Measurements from ENCODE around the gene PGBD5. TPM values are rescaled to one million over a fixed set of nuclear protein-coding genes. Genes with fewer than 3 reads are reported as not detected.

The PGBD5 gene
- total and polyA plus RNA-seq, 2 of the 13 experiments (the other 11 are each of a cell fraction or from before 2014, with no cell fraction given): 0.04 to 0.13 TPM

GRCh38 chr1:230285351-230285750 lies 140.8 kb downstream of the PGBD5 start:
- 72% methylated on average over 6 of the region's 7 CpGs for WGBS (ENCODE audit: low lambda C conversion rate)
- 0 out of 5 replicates have a peak, but pooled peaks cover 0 to 1% of the 10 kb centered on the region in 2 experiments for H3K27me3 ChIP-seq (ENCODE audit: control insufficient read depth in 1 of 2, insufficient read depth in 2 of 2, low read length in 2 of 2)
- no peak overlapping the region for H3K27ac ChIP-seq (ENCODE audit: extremely low read length, insufficient read depth, low read length)
- no peaks in the 10 kb centered on the region for H3K79me2 ChIP-seq (ENCODE audit: insufficient read depth, low read length)
- H3K9me3 ChIP-seq (ENCODE audit: low read length): no peaks in the 10 kb centered on the region
- no peak overlapping the region for H3K4me3 ChIP-seq (replicated peaks in 1 of 3; ENCODE audit: insufficient read depth in 1 of 3, low read depth in 2 of 3, low read length in 3 of 3)
- CTCF ChIA-PET (ENCODE audit: low intra/inter-chr PET ratio, low total read pairs): no interaction called here
- H3K36me3 ChIP-seq (replicated peaks in 1 of 2; ENCODE audit: control insufficient read depth in 1 of 2, insufficient read depth in 2 of 2, low read length in 2 of 2): 0 out of 5 replicates have a peak, but pooled peaks cover 0 to 2% of the 10 kb centered on the region in 2 experiments
- TF ChIP-seq NRL (CRISPR knock-in tag; IDR thresholded peaks at IDR 0.05; ENCODE audit: borderline replicate concordance): no peak
- TF ChIP-seq ATF5 (CRISPR knock-in tag; IDR thresholded peaks at IDR 0.05; ENCODE audit: low read depth): no peak
- no peak for TF ChIP-seq FOXK1 (CRISPR knock-in tag; IDR thresholded peaks at IDR 0.05; ENCODE audit: borderline replicate concordance, low read depth)
- no peak for TF ChIP-seq ZNF484 (CRISPR knock-in tag; IDR thresholded peaks at IDR 0.05; ENCODE audit: borderline replicate concordance, low read depth)
- TF ChIP-seq ZNF546 (CRISPR knock-in tag; conservative IDR thresholded peaks at IDR 0.05): no peak
- no peak for TF ChIP-seq SYNCRIP (IDR thresholded peaks at IDR 0.05; ENCODE audit: insufficient read depth, low read depth, low read length)
- no peak for TF ChIP-seq ARID4A (CRISPR knock-in tag; IDR thresholded peaks at IDR 0.05; ENCODE audit: borderline replicate concordance)
- POLR2A ChIA-PET: no interaction called here
- no peak overlapping the region for H3K4me2 ChIP-seq (ENCODE audit: low read depth, low read length)
- in situ Hi-C loops (cut with HindIII; ENCODE audit: extremely low pct_ligation_motif_present, low pct_unique_long_range_greater_than_20kb): no loop called here
- H4K20me1 ChIP-seq (ENCODE audit: insufficient read depth, low read length): no peaks in the 10 kb centered on the region
- intact Hi-C loops (cut with micrococcal nuclease; ENCODE audit: unreplicated experiment): no loop called here
- H2AFZ ChIP-seq (ENCODE audit: low read length): no peak overlapping the region
- FAIRE-seq (no peak), ATAC-seq (no peak), DNase-seq (ENCODE audit: low spot score) (no peak)
- no TSS peak for BruUV-seq (replicated peaks)
- H3K9ac ChIP-seq (ENCODE audit: insufficient read depth, low read depth, low read length): no peak overlapping the region
- H3K4me1 ChIP-seq (ENCODE audit: insufficient read depth, low read length): peaks cover 25% of the 10 kb centered on the region
